ENCODE results near the gene SFRP5.

Gene SFRP5

GRCh38 chr10:97779492-97779891 lies 7.7 kb upstream of the SFRP5 start:
- H3K4me3 ChIP-seq (ENCODE audit: low read depth, low read length): no peak overlapping the region
- TF ChIP-seq CTCF (IDR thresholded peaks at IDR 0.05; ENCODE audit: low read depth, low read length): no peak

GRCh38 chr10:97778452-97779302 lies 6.9 kb upstream of the SFRP5 start:
- TF ChIP-seq CTCF (IDR thresholded peaks at IDR 0.05; ENCODE audit: low read depth, low read length): no peak
- H3K4me3 ChIP-seq (ENCODE audit: low read depth, low read length): no peak overlapping the region

GRCh38 chr10:97777143-97777542 lies 5.3 kb upstream of the SFRP5 start:
- TF ChIP-seq CTCF (IDR thresholded peaks at IDR 0.05; ENCODE audit: low read depth, low read length): no peak
- H3K4me3 ChIP-seq (ENCODE audit: low read depth, low read length): no peak overlapping the region

- H3K4me3 ChIP-seq (ENCODE audit: low read depth, low read length): no peak overlapping the region
- TF ChIP-seq CTCF (IDR thresholded peaks at IDR 0.05; ENCODE audit: low read depth, low read length): no peak
Observed at GRCh38 chr10:97774811-97775294, 3.1 kb upstream of the SFRP5 start.

- no peak for TF ChIP-seq CTCF (IDR thresholded peaks at IDR 0.05; ENCODE audit: low read depth, low read length)
- H3K4me3 ChIP-seq (ENCODE audit: low read depth, low read length): no peak overlapping the region
Observed at GRCh38 chr10:97773096-97773495, 1.3 kb upstream of the SFRP5 start.

GRCh38 chr10:97771055-97771891 lies 526 bp downstream of the SFRP5 start:
- H3K4me3 ChIP-seq (ENCODE audit: low read depth, low read length): no peak overlapping the region
- TF ChIP-seq CTCF (IDR thresholded peaks at IDR 0.05; ENCODE audit: low read depth, low read length): no peak

- no peak overlapping the region for H3K4me3 ChIP-seq (ENCODE audit: low read depth, low read length)
- no peak for TF ChIP-seq CTCF (IDR thresholded peaks at IDR 0.05; ENCODE audit: low read depth, low read length)
Observed at GRCh38 chr10:97770255-97770654, 1.5 kb downstream of the SFRP5 start.

All from WI38 (cell line).